OCI-LY7 (cell line): Measurements from ENCODE around the gene TACC3. TPM values are rescaled to one million over a fixed set of nuclear protein-coding genes. Genes with fewer than 3 reads are reported as not detected.

Experiments
- BruUV-seq: library from RNA; stranded (reverse); fragments of 400-500 nt; replicated peaks from 2 replicates; lab custom pipeline; 2021; lab: Mats Ljungman, UMichigan
- CTCF ChIA-PET: fragments of 300-600 bp; sonication (Branson Sonifier 250); formaldehyde crosslinking; loops from one replicate; lab custom pipeline; 2022; ENCODE audit warnings: antibody characterized with exemption; ENCODE audit not compliant: unreplicated experiment; lab: Charles Lee
- POLR2A ChIA-PET: fragments of 300-600 bp; sonication (Branson Sonifier 250); formaldehyde crosslinking; loops from one replicate; lab custom pipeline; 2022; ENCODE audit warnings: antibody characterized with exemption; lab: Charles Lee
- DNase-seq: peaks from one replicate; pipeline ENCODE4 v3.0.0-alpha.2; 2015; ENCODE audit warnings: low spot score
- H2AFZ ChIP-seq: fragments of 200-600 bp; sonication (generic), shearing (Covaris generic); 2 replicates; pipeline ENCODE4 v1.6.1; 2014; ENCODE audit warnings: mild to moderate bottlenecking, antibody characterized with exemption, low read length, moderate library complexity
- H3K27ac ChIP-seq: fragments of 200-600 bp; sonication (generic); 2 replicates; pipeline ENCODE4 v1.5.1; 2014; ENCODE audit warnings: mixed run types, low read depth, mild to moderate bottlenecking, moderate library complexity, low read length, inconsistent platforms; ENCODE audit not compliant: poor library complexity, severe bottlenecking
- H3K36me3 ChIP-seq: fragments of 200-600 bp; sonication (generic); 2 replicates; pipeline ENCODE4 v1.6.1; 2014; ENCODE audit warnings: mild to moderate bottlenecking, antibody characterized with exemption, low read length, moderate library complexity, mixed read lengths; ENCODE audit not compliant: insufficient read depth
- H3K4me1 ChIP-seq: fragments of 200-600 bp; sonication (generic); 2 replicates; pipeline ENCODE4 v1.5.1; 2014; ENCODE audit warnings: mild to moderate bottlenecking, low read length; ENCODE audit not compliant: insufficient read depth, poor library complexity, severe bottlenecking
- H3K4me2 ChIP-seq: fragments of 200-600 bp; sonication (generic); 2 replicates; pipeline ENCODE4 v1.6.1; 2014; ENCODE audit warnings: mild to moderate bottlenecking, low read length
- H3K4me3 ChIP-seq: fragments of 200-600 bp; sonication (generic); 2 replicates; pipeline ENCODE4 v1.5.1; 2014; ENCODE audit warnings: mild to moderate bottlenecking, low read depth, low read length; ENCODE audit not compliant: poor library complexity, severe bottlenecking
- H3K79me2 ChIP-seq: fragments of 200-600 bp; sonication (generic); 2 replicates; pipeline ENCODE4 v1.6.1; 2016; ENCODE audit warnings: low read depth, mild to moderate bottlenecking, low read length, moderate library complexity, mixed read lengths; ENCODE audit not compliant: insufficient read depth
- H3K9me2 ChIP-seq: fragments of 200-600 bp; sonication (generic); 2 replicates; pipeline ENCODE4 v1.6.1; 2016; ENCODE audit warnings: mild to moderate bottlenecking, low read length, mixed read lengths; ENCODE audit not compliant: insufficient read depth
- H3K9me3 ChIP-seq: fragments of 200-600 bp; sonication (generic); 2 replicates; pipeline ENCODE4 v1.6.1; 2014; ENCODE audit warnings: mild to moderate bottlenecking, mixed run types, low read length, mixed read lengths
- H4K20me1 ChIP-seq: fragments of 200-600 bp; sonication (generic); 2 replicates; pipeline ENCODE4 v1.6.1; 2014; ENCODE audit warnings: mild to moderate bottlenecking, antibody characterized with exemption, low read length, moderate library complexity, mixed read lengths; ENCODE audit not compliant: insufficient read depth
- CTCF ChIP-seq: fragments of 200-600 bp; sonication (generic); conservative IDR thresholded peaks from 2 replicates; pipeline ENCODE4 v1.5.1; 2014; ENCODE audit warnings: mild to moderate bottlenecking, antibody characterized with exemption, low read length, moderate library complexity, mixed read lengths
- EZH2phosphoT487 ChIP-seq: fragments of 200-600 bp; sonication (generic); IDR thresholded peaks from 2 replicates; pipeline ENCODE4 v1.6.1; 2018; ENCODE audit warnings: low read depth, borderline replicate concordance, mild to moderate bottlenecking, mixed run types, antibody characterized with exemption, low read length, moderate library complexity, mixed read lengths
- intact Hi-C: fragments of 100-400 bp; cut with micrococcal nuclease; formaldehyde crosslinking; loops from one replicate; pipeline ENCODE4 v1.10.0; 2022; ENCODE audit not compliant: unreplicated experiment
- total RNA-seq, 2 experiments: library from RNA; depleted of rRNA in 1 of 2; stranded (reverse); fragments of >200 nt in 1 of 2; shearing (Covaris generic) in 1 of 2; gene quantifications; 2 replicates each; pipeline ENCODE4 v1.2.3, GENCODE V29; 2014 to 2022

The TACC3 gene
- total RNA-seq, 2 experiments from 2014 or later = 100 to 257 TPM

DNA sequence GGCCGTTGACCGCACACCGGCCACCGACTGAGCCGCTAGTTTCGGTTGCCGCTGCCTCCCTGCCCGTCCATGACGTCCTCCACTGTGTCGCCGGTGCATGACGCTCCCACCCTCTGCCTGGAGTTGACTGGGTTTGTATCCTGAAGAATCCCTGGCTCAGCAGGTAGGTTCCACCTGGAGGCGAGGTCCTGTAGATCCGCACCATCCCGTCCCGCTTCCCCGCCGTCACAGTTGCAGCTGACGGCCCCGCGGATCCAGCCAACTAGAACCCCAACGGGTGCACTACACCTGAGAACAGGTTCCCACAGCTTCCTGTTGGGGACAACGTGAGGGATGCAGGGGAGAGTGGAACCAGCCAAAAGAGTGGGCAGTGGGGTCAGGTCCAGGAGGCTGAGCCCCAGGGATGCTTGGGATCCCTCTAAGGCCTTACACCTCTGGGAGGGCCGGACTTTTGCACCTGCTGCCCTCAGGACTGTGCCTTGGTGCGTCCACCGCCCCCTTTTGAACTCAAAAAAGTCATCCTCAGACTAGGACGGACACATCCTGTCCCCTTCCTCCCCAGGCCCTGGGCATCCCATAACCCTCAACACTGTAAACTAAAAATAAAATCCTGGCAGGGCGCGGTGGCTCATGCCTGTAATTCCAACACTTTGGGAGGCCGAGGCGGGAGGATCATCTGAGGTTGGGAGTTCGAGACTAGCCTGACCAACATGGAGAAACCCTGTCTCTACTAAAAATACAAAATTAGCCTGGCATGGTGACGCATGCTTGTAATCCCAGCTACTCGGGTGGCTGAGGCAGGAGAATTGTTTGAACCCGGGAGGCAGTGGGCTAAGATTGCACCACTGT is 8.1 kb upstream of the TACC3 start:
- DNase-seq = peak; percentile 50
- no peaks in the 10 kb centered on the region for H3K9me2 ChIP-seq
- BruUV-seq = TSS peak; percentile 86
- H2AFZ ChIP-seq = no peak overlapping the region
- TF ChIP-seq CTCF (no peak), EZH2phosphoT487 (no peak)
- H3K79me2 ChIP-seq = peaks cover 81% of the 10 kb centered on the region
- peaks cover 87% of the 10 kb centered on the region for H3K36me3 ChIP-seq
- H4K20me1 ChIP-seq = peaks cover 42% of the 10 kb centered on the region
- ChIA-PET POLR2A (interaction anchor here (1.3 to 1.5 kb wide), 4 partner anchors 8 to 143 kb away, joined by 3 to 10 read pairs (median 3); partner anchors contain the start of genes LETM1, TACC3 and TMEM129), CTCF (no interaction called here)
- H3K4me3 ChIP-seq = peak overlapping the region; percentile 86
- H3K27ac ChIP-seq = peak overlapping the region; percentile 85
- no peaks in the 10 kb centered on the region for H3K9me3 ChIP-seq
- peaks cover 68% of the 10 kb centered on the region for H3K4me1 ChIP-seq
- intact Hi-C loops = loop anchor here (2.0 to 10.0 kb wide), 4 partner anchors 131 to 1038 kb away; partner anchors contain the start of genes ATP5ME, MYL5, NSD2 and RNF4
- peak overlapping the region; percentile 91 for H3K4me2 ChIP-seq

- Histone ChIP-seq H3K27ac (peak overlapping the region; percentile 85), H4K20me1 (peaks cover 31% of the 10 kb centered on the region), H3K4me3 (peak overlapping the region; percentile 86), H3K9me2 (no peaks in the 10 kb centered on the region), H3K79me2 (peaks cover 68% of the 10 kb centered on the region), H3K4me1 (peaks cover 68% of the 10 kb centered on the region), H3K36me3 (peaks cover 83% of the 10 kb centered on the region), H2AFZ (no peak overlapping the region), H3K9me3 (no peaks in the 10 kb centered on the region), H3K4me2 (peak overlapping the region; percentile 91)
- intact Hi-C loops = loop anchor here (5.0 to 10.0 kb wide), 3 partner anchors 132 to 1040 kb away; partner anchors contain the start of genes ATP5ME, MYL5 and RNF4
- TF ChIP-seq EZH2phosphoT487 (no peak), CTCF (peak; percentile 57)
- POLR2A ChIA-PET = interaction anchor here (0.6 to 1.5 kb wide), 5 partner anchors 9 to 151 kb away, joined by 3 to 5 read pairs (median 3); partner anchors contain the start of gene LETM1
- CTCF ChIA-PET = interaction anchor here (0.5 kb wide), 1 partner anchor 20 kb away, joined by 3 read pairs; no protein-coding TSS in a partner anchor
- DNase-seq = peak; percentile 77
- BruUV-seq = no TSS peak
Observed at GRCh38 chr4:1714303-1715001, 6.9 kb upstream of the TACC3 start.
